Astrocyte of the cerebellum (primary cell): ENCODE measurements around the gene C2CD3.

ENCODE experiments used
- DNase-seq: peaks from one replicate; pipeline ENCODE4 v3.0.0-alpha.2; 2011; ENCODE audit warnings: low read depth
- H3K4me3 ChIP-seq: 2 replicates; pipeline ENCODE4 v1.5.1; 2011; ENCODE audit warnings: mild to moderate bottlenecking, low read depth, low read length, moderate library complexity
- CTCF ChIP-seq: IDR thresholded peaks from 2 replicates; pipeline ENCODE4 v1.5.1; 2012; ENCODE audit warnings: low read length, low read depth, moderate library complexity, mild to moderate bottlenecking; ENCODE audit errors: missing control alignments
- in situ Hi-C: cut with HindIII; loops from 2 replicates; pipeline ENCODE4 v1.10.0; 2017; ENCODE audit warnings: low sequenced_read_pairs

C2CD3 gene

GRCh38 chr11:73978576-73979086, 192.2 kb downstream of the C2CD3 start:
- DNase-seq, result no peak
- in situ Hi-C loops, result no loop called here
- TF ChIP-seq CTCF, result no peak
- no peak overlapping the region for H3K4me3 ChIP-seq

GRCh38 chr11:73977856-73978519, 192.8 kb downstream of the C2CD3 start:
- DNase-seq, result no peak
- no peak overlapping the region for H3K4me3 ChIP-seq
- in situ Hi-C loops, result no loop called here
- no peak for TF ChIP-seq CTCF

- no peak overlapping the region for H3K4me3 ChIP-seq
- TF ChIP-seq CTCF, result no peak
- in situ Hi-C loops, result no loop called here
Observed at GRCh38 chr11:73976451-73977151, 194.2 kb downstream of the C2CD3 start.

GRCh38 chr11:73975479-73975757, 195.4 kb downstream of the C2CD3 start:
- in situ Hi-C loops, result no loop called here
- no peak overlapping the region for H3K4me3 ChIP-seq
- no peak for TF ChIP-seq CTCF
- DNase-seq, result no peak

More at GRCh38 chr11:73976451-73977151, 194.2 kb downstream of the C2CD3 start:
- no peak for DNase-seq

- DNase-seq, result no peak
- TF ChIP-seq CTCF, result no peak
- H3K4me3 ChIP-seq, result no peak overlapping the region
- in situ Hi-C loops, result no loop called here
Observed at GRCh38 chr11:73974604-73975478, 196.0 kb downstream of the C2CD3 start.

DNA sequence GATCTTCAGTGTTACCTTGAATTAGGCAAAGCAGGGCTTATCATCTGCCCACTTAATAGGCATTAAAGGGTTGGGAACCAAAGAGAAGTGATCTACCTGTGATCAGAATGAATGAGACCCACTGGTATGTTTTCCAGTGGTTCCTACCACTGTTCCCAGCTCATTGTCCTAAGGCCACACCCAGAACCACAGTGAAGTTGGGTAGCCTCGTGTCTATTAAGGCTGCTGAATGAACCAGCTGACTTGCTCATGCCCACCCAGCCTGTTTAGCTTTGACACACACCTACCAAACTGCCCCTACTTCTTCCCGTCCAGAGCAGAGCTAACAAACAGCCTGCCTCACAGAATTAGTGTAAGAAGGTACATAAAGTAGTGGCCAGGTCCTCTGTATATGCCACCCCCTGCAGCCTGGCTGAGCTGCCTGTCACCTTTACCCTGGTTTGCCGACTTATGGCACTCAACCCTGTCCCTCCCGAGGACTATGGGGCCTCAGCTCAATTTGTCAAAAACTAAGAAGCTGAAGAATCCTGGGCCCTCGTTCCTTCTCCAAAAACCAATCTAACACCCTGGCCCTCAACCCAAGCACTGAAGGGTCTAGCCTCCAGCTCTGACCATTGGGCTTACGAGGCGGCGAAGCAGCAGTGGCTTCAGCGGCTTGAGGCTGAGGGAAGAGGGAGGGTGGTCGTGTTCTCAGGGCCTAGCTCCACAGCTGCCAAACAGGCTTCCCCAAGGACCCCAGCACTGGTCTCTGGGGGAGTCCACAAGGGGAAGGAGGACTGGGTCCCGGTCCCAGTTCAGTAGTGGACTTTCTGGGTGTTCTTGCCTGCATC, 198.0 kb downstream of the C2CD3 start:
- H3K4me3 ChIP-seq, result no peak overlapping the region
- DNase-seq, result no peak
- TF ChIP-seq CTCF, result no peak
- in situ Hi-C loops, result no loop called here
